Astrocyte of the cerebellum (primary cell): ENCODE measurements around the gene MAPRE2.
A peak's percentile ranks its signal among the peaks of the same experiment; 100 is the strongest.

ENCODE experiments used
- DNase-seq: peaks from one replicate; pipeline ENCODE4 v3.0.0-alpha.2; 2011; ENCODE audit warnings: low read depth
- H3K4me3 ChIP-seq: 2 replicates; pipeline ENCODE4 v1.5.1; 2011; ENCODE audit warnings: mild to moderate bottlenecking, low read depth, low read length, moderate library complexity
- CTCF ChIP-seq: IDR thresholded peaks from 2 replicates; pipeline ENCODE4 v1.5.1; 2012; ENCODE audit warnings: low read length, low read depth, moderate library complexity, mild to moderate bottlenecking; ENCODE audit errors: missing control alignments
- in situ Hi-C: cut with HindIII; loops from 2 replicates; pipeline ENCODE4 v1.10.0; 2017; ENCODE audit warnings: low sequenced_read_pairs

Gene MAPRE2

GRCh38 chr18:35000457-35000856 is 40.8 kb upstream of the MAPRE2 start:
- no peak for DNase-seq
- TF ChIP-seq CTCF, result no peak
- in situ Hi-C loops, result no loop called here
- H3K4me3 ChIP-seq, result no peak overlapping the region

DNA sequence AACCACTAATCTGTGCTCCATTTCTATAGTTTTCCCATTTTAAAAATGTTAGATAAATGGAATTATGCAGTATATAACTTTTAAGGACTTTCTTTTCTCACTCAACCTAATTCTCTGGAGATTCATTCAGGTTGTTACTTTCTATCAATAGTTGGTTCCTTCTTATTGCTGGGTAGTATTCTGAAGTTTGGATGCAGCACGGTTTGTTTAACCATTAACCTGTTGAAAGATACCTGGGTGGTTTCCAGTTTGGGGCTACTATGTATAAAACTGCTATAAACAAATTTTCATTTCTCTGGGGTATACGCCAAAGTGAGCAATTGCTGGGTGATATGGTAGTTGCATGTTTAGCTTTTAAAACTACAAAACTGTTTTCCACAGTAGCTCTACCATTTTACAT is 39.1 kb upstream of the MAPRE2 start:
- no peak for TF ChIP-seq CTCF
- DNase-seq, result no peak
- H3K4me3 ChIP-seq, result no peak overlapping the region
- in situ Hi-C loops, result no loop called here

- peak; percentile 63 for DNase-seq
- in situ Hi-C loops, result no loop called here
- H3K4me3 ChIP-seq, result no peak overlapping the region
- peak; percentile 56 for TF ChIP-seq CTCF
These were observed 35.1 kb upstream of the MAPRE2 start for GRCh38 chr18:35005963-35006577.

DNA sequence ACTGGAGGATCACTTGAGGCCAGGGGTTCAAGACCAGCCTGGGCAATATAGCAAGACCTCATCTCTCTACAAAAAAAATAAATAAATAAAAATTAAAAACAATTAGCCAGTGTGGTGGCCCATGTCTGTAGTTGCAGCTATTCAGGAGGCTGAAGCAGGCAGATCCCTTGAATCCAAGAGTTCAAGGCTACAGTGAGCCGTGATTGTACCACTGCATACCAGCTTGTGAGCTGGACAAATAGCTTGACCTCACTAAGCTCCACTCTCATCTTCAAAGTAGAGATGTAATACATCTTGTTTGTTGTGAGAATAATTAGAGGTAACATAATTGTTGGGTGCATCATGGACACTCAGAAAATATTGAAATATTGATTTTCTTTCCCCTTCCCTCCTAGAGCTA is 31.1 kb upstream of the MAPRE2 start:
- in situ Hi-C loops, result no loop called here
- no peak for TF ChIP-seq CTCF
- no peak overlapping the region for H3K4me3 ChIP-seq
- no peak for DNase-seq

DNA sequence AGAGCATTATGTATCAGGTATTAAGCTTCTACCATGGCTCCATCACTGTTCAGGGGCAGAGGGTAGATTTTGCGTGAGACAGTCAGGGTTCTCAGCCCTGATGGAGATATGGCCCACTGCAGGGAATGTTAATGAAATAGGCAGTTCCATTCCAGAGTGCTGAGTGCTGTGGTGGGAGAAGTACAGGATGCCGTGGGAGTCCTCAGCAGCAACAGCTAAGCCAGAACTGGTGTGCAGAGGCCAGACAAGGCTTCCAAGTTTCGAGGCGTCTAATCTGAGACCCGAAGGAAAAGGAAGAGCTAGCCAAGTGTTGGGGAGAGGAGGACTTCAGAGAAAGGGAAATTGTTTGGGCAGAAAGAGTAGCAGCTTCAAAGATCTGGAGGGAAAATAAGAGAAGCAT is 30.2 kb upstream of the MAPRE2 start:
- no peak for TF ChIP-seq CTCF
- no peak for DNase-seq
- no peak overlapping the region for H3K4me3 ChIP-seq
- in situ Hi-C loops, result no loop called here

DNA sequence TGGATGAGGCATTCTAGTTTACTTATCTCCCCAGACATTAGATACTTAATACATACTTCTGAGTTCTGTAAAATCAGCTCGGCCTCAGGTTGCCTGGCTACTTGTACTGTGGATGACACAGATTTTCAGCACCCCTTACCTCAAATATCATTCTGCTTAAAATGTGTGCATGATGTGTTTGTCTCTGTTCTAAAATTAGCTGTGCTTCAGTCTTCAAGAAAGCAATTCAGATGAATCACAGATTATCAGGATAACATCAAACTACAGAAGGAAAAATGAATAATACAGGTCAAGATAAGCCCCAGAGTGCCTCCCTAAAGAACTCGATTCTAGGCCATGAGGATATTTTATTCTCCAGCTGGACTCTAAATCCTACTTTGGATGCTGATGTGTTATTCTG is 21.3 kb upstream of the MAPRE2 start:
- no peak for DNase-seq
- no peak overlapping the region for H3K4me3 ChIP-seq
- no peak for TF ChIP-seq CTCF
- in situ Hi-C loops, result no loop called here
